C4-2B (cell line): ENCODE data around the gene SLC25A39.

Experiments
- H3K27ac ChIP-seq: fragments of 450-650 bp; 2 replicates; pipeline ENCODE4 v1.5.1; 2017
- CTCF ChIP-seq: fragments of 450-650 bp; conservative IDR thresholded peaks from 2 replicates; pipeline ENCODE4 v1.5.1; 2017; ENCODE audit warnings: mild to moderate bottlenecking
- ZFX ChIP-seq: fragments of 450-650 bp; IDR thresholded peaks from 2 replicates; pipeline ENCODE4 v1.6.1; 2017

Gene SLC25A39

GRCh38 chr17:44310188-44310587 is 14.4 kb downstream of the SLC25A39 start:
- TF ChIP-seq CTCF (no peak), ZFX (no peak)
- no peak overlapping the region for H3K27ac ChIP-seq

DNA sequence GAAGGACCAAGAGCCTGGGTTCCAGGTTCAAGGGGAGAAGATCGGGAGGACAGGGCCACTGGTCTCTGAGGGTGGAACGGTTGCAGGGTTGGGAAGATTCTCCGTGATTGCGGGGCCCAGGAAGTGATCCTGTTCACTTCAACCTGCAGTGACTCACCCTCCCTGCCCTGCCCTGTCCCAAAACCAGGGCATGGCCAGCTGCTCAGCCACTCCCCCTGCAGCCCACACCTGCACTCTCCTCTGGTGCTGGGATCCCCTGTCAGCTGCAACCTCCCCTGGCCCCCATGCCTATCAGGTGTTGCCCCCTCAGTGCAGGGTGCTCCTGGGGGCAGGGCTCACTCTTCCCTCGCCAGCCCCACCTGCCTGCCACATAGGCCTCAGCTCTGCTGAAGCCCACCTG is 15.2 kb downstream of the SLC25A39 start:
- no peak for TF ChIP-seq ZFX
- no peak for TF ChIP-seq CTCF
- H3K27ac ChIP-seq: no peak overlapping the region

DNA sequence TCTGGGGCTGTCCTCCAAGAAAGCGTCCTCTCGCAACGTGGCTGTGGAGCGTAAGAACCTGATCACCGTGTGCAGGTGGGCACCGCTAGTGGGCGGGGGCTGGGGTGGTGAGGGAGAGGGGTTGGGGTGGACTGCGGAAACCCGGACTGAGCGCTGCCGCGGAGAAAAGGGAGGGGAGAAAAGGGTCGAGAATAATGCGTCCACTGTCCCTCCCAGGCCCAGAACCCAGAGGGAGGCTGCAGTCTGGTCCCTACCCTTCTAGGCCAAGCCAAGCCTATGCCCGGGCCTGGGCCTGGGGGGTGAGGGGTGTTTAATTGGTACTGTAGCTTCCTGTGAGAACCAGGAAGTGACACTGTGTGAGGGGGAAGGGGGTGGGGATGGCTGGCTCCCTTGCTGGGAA is 15.8 kb downstream of the SLC25A39 start:
- H3K27ac ChIP-seq: no peak overlapping the region
- TF ChIP-seq CTCF (no peak), ZFX (no peak)

GRCh38 chr17:44308320-44308818 is 16.3 kb downstream of the SLC25A39 start, which contains the start of gene RUNDC3A:
Gene RUNDC3A, plus strand, starts transcription at chr17:44308601. Its CDS starts 232 bp downstream, at chr17:44308833.
- no peak for TF ChIP-seq CTCF
- no peak for TF ChIP-seq ZFX
- no peak within 1 kb of the TSS for H3K27ac ChIP-seq

- H3K27ac ChIP-seq: no peak overlapping the region
- TF ChIP-seq CTCF (no peak), ZFX (no peak)
These were observed 17.0 kb downstream of the SLC25A39 start for GRCh38 chr17:44307387-44308186.

DNA sequence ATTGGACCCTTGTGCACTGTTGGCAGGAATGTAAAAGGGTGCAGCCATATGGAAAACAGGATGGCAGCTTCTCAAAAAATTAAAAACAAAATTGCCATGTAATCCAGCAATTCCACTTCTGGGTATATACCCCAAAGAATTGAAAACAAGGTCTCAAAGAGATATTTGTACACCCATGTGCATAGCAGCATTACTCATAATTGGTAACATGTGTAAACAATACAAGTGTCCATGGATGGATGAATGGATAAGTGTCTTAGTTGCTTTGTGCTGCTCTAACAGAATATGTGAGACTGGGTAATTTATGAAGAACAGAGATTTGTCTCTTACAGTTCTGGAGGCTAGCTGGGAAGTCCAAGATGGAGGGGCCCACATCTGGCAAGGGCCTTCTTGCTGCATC is 20.0 kb downstream of the SLC25A39 start:
- TF ChIP-seq CTCF (no peak), ZFX (no peak)
- H3K27ac ChIP-seq: no peak overlapping the region

- TF ChIP-seq CTCF (no peak), ZFX (no peak)
- H3K27ac ChIP-seq: no peak overlapping the region
These were observed 26.6 kb downstream of the SLC25A39 start for GRCh38 chr17:44297975-44298374.
